HL-60 (cell line): ENCODE data around the gene RYR3.

ENCODE experiments used
- DNase-seq, 2 experiments: peaks; one replicate each; pipeline ENCODE4 v3.0.0-alpha.2; 2010 to 2020; ENCODE audit warnings: low read depth in 1 of 2, low spot score in 1 of 2
- H3K27ac ChIP-seq: fragments of 250-450 bp; sonication (Bioruptor Pico); replicated peaks from 2 replicates; pipeline ENCODE4 v1.5.1; 2020; ENCODE audit warnings: mild to moderate bottlenecking, moderate library complexity
- H3K27me3 ChIP-seq: fragments of 250-450 bp; sonication (Bioruptor Pico); 2 replicates; pipeline ENCODE4 v1.5.1; 2021; ENCODE audit warnings: mild to moderate bottlenecking, moderate library complexity; ENCODE audit not compliant: insufficient read depth, poor library complexity, severe bottlenecking
- H3K4me3 ChIP-seq: replicated peaks from 2 replicates; pipeline ENCODE4 v1.5.1; 2011; ENCODE audit warnings: mild to moderate bottlenecking, control low read depth, low read length; ENCODE audit not compliant: insufficient read depth
- CTCF ChIP-seq: IDR thresholded peaks from one replicate; pipeline ENCODE4 v1.5.1; 2011; ENCODE audit warnings: low read length, control low read depth, inconsistent platforms; ENCODE audit not compliant: insufficient read depth
- GABPA ChIP-seq: IDR thresholded peaks from 2 replicates; pipeline ENCODE4 v1.6.1; 2012; ENCODE audit warnings: low read depth
- POLR2AphosphoS5 ChIP-seq: IDR thresholded peaks from 2 replicates; pipeline ENCODE4 v1.6.1; 2012; ENCODE audit warnings: low read depth
- REST ChIP-seq: IDR thresholded peaks from 2 replicates; pipeline ENCODE4 v1.6.1; 2012; ENCODE audit warnings: low read depth; ENCODE audit not compliant: insufficient replicate concordance
- SPI1 ChIP-seq: IDR thresholded peaks from 2 replicates; pipeline ENCODE4 v1.6.1; 2012; ENCODE audit warnings: low read depth, mild to moderate bottlenecking, borderline replicate concordance
- long read RNA-seq: library from polyadenylated mRNA; unstranded; transcript quantifications from one replicate; pipeline ENCODE4 v2.0.0, GENCODE V29; 2020

RYR3 gene
- long read RNA-seq, result 0 reads

GRCh38 chr15:33310481-33311311 lies at the start of gene RYR3:
RYR3 (plus strand) TSS chr15:33310967; CDS start chr15:33311046, 79 bp downstream.
- TF ChIP-seq REST (no peak), POLR2AphosphoS5 (no peak), GABPA (no peak), SPI1 (no peak), CTCF (no peak)
- Histone ChIP-seq H3K4me3 (no peak within 1 kb of the TSS), H3K27me3 (peaks cover 21% of the 10 kb centered on the region), H3K27ac (no peak within 1 kb of the TSS)
- no peak for DNase-seq

GRCh38 chr15:33262306-33262705 lies 48.5 kb upstream of the RYR3 start:
- no peak for TF ChIP-seq REST
- TF ChIP-seq CTCF, result no peak
- no peak for TF ChIP-seq POLR2AphosphoS5
- TF ChIP-seq GABPA, result no peak
- no peak for TF ChIP-seq SPI1
- no peaks in the 10 kb centered on the region for H3K27me3 ChIP-seq
- DNase-seq, result no peak

GRCh38 chr15:33277689-33278088 lies 33.1 kb upstream of the RYR3 start:
- H3K27ac ChIP-seq, result no peak overlapping the region
- DNase-seq, result no peak
- H3K4me3 ChIP-seq, result no peak overlapping the region
- no peaks in the 10 kb centered on the region for H3K27me3 ChIP-seq
- TF ChIP-seq POLR2AphosphoS5 (no peak), SPI1 (no peak), GABPA (no peak), CTCF (no peak), REST (no peak)

More at GRCh38 chr15:33262306-33262705, 48.5 kb upstream of the RYR3 start:
- H3K27ac ChIP-seq, result no peak overlapping the region
- H3K4me3 ChIP-seq, result no peak overlapping the region
